Measurements from ENCODE around the gene GRM3.

Gene GRM3

GRCh38 chr7:86664991-86665390, 21.3 kb downstream of the GRM3 start:
- H3K4me2 ChIP-seq (ENCODE audit: low read length) = no peak overlapping the region
- H3K27ac ChIP-seq = no peak overlapping the region
- no peak for TF ChIP-seq CTCF (IDR thresholded peaks at IDR 0.05)
- H3K27me3 ChIP-seq (ENCODE audit: control insufficient read depth, insufficient read depth, low read length) = no peaks in the 10 kb centered on the region
- H3K79me2 ChIP-seq = no peaks in the 10 kb centered on the region
- H3K36me3 ChIP-seq (ENCODE audit: control insufficient read depth, insufficient read depth, low read length) = no peaks in the 10 kb centered on the region
- no peak overlapping the region for H2AFZ ChIP-seq
- H3K4me1 ChIP-seq = no peaks in the 10 kb centered on the region
- H3K9ac ChIP-seq = no peak overlapping the region
- no peak overlapping the region for H3K4me3 ChIP-seq (ENCODE audit: low read depth, low read length)
- H3K9me3 ChIP-seq (ENCODE audit: control insufficient read depth, low read length) = no peaks in the 10 kb centered on the region

- Histone ChIP-seq H3K36me3 (ENCODE audit: control insufficient read depth, insufficient read depth, low read length) (no peaks in the 10 kb centered on the region), H3K4me2 (ENCODE audit: low read length) (no peak overlapping the region), H3K4me1 (no peaks in the 10 kb centered on the region), H2AFZ (no peak overlapping the region), H3K27ac (no peak overlapping the region), H3K9ac (no peak overlapping the region), H3K27me3 (ENCODE audit: control insufficient read depth, insufficient read depth, low read length) (no peaks in the 10 kb centered on the region), H3K9me3 (ENCODE audit: control insufficient read depth, low read length) (no peaks in the 10 kb centered on the region), H3K79me2 (no peaks in the 10 kb centered on the region), H3K4me3 (ENCODE audit: low read depth, low read length) (no peak overlapping the region)
- no peak for TF ChIP-seq CTCF (IDR thresholded peaks at IDR 0.05)
Observed at GRCh38 chr7:86665669-86666068, 22.0 kb downstream of the GRM3 start.

GRCh38 chr7:86667732-86668131, 24.0 kb downstream of the GRM3 start:
- Histone ChIP-seq H3K27me3 (ENCODE audit: control insufficient read depth, insufficient read depth, low read length) (no peaks in the 10 kb centered on the region), H3K4me1 (no peaks in the 10 kb centered on the region), H3K36me3 (ENCODE audit: control insufficient read depth, insufficient read depth, low read length) (no peaks in the 10 kb centered on the region), H3K9me3 (ENCODE audit: control insufficient read depth, low read length) (no peaks in the 10 kb centered on the region), H3K4me2 (ENCODE audit: low read length) (no peak overlapping the region), H3K9ac (no peak overlapping the region), H3K27ac (no peak overlapping the region), H3K4me3 (ENCODE audit: low read depth, low read length) (no peak overlapping the region), H2AFZ (no peak overlapping the region), H3K79me2 (no peaks in the 10 kb centered on the region)
- TF ChIP-seq CTCF (IDR thresholded peaks at IDR 0.05) = no peak

- no peak for TF ChIP-seq CTCF (IDR thresholded peaks at IDR 0.05)
- H3K9me3 ChIP-seq (ENCODE audit: control insufficient read depth, low read length) = no peaks in the 10 kb centered on the region
- H3K36me3 ChIP-seq (ENCODE audit: control insufficient read depth, insufficient read depth, low read length) = no peaks in the 10 kb centered on the region
- no peaks in the 10 kb centered on the region for H3K4me1 ChIP-seq
- H2AFZ ChIP-seq = no peak overlapping the region
- H3K4me2 ChIP-seq (ENCODE audit: low read length) = no peak overlapping the region
- H3K9ac ChIP-seq = no peak overlapping the region
- no peaks in the 10 kb centered on the region for H3K27me3 ChIP-seq (ENCODE audit: control insufficient read depth, insufficient read depth, low read length)
- no peak overlapping the region for H3K4me3 ChIP-seq (ENCODE audit: low read depth, low read length)
- no peak overlapping the region for H3K27ac ChIP-seq
- no peaks in the 10 kb centered on the region for H3K79me2 ChIP-seq
Observed at GRCh38 chr7:86668315-86668714, 24.6 kb downstream of the GRM3 start.

- no peak overlapping the region for H3K9ac ChIP-seq
- no peaks in the 10 kb centered on the region for H3K27me3 ChIP-seq (ENCODE audit: control insufficient read depth, insufficient read depth, low read length)
- H3K36me3 ChIP-seq (ENCODE audit: control insufficient read depth, insufficient read depth, low read length) = no peaks in the 10 kb centered on the region
- no peak overlapping the region for H2AFZ ChIP-seq
- H3K4me3 ChIP-seq (ENCODE audit: low read depth, low read length) = no peak overlapping the region
- no peak for TF ChIP-seq CTCF (IDR thresholded peaks at IDR 0.05)
- H3K27ac ChIP-seq = no peak overlapping the region
- no peaks in the 10 kb centered on the region for H3K79me2 ChIP-seq
- H3K4me2 ChIP-seq (ENCODE audit: low read length) = no peak overlapping the region
- no peaks in the 10 kb centered on the region for H3K9me3 ChIP-seq (ENCODE audit: control insufficient read depth, low read length)
- H3K4me1 ChIP-seq = no peaks in the 10 kb centered on the region
Observed at GRCh38 chr7:86687831-86688230, 44.1 kb downstream of the GRM3 start.
